ENCODE measurements around the gene EIF1AD.

- no peak for TF ChIP-seq POLR2AphosphoS5 (IDR thresholded peaks at IDR 0.05)
- TF ChIP-seq, protein P1, sequence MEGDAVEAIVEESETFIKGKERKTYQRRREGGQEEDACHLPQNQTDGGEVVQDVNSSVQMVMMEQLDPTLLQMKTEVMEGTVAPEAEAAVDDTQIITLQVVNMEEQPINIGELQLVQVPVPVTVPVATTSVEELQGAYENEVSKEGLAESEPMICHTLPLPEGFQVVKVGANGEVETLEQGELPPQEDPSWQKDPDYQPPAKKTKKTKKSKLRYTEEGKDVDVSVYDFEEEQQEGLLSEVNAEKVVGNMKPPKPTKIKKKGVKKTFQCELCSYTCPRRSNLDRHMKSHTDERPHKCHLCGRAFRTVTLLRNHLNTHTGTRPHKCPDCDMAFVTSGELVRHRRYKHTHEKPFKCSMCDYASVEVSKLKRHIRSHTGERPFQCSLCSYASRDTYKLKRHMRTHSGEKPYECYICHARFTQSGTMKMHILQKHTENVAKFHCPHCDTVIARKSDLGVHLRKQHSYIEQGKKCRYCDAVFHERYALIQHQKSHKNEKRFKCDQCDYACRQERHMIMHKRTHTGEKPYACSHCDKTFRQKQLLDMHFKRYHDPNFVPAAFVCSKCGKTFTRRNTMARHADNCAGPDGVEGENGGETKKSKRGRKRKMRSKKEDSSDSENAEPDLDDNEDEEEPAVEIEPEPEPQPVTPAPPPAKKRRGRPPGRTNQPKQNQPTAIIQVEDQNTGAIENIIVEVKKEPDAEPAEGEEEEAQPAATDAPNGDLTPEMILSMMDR (IDR thresholded peaks at IDR 0.05), result no peak
Observed at GRCh38 chr11:65967329-65967934, 34.5 kb downstream of the EIF1AD start.
